Measurements from ENCODE around the gene PTPRN2. TPM values are rescaled to one million over a fixed set of nuclear protein-coding genes. Genes with fewer than 3 reads are reported as not detected.

Gene PTPRN2
- total and polyA plus RNA-seq, 7 donors = 3.2 to 7.1 (median 5.5) TPM

- Histone ChIP-seq H3K9me3 (no peaks in the 10 kb centered on the region), H3K27ac (no peak overlapping the region), H3K4me1 (peaks cover 0 to 10% (median 7%) of the 10 kb centered on the region in 4 donors), H3K36me3 (no peaks in the 10 kb centered on the region), H3K4me3 (no peak overlapping the region), H3K27me3 (peaks cover 0 to 2% (median 0%) of the 10 kb centered on the region in 3 donors)
- TF ChIP-seq POLR2AphosphoS5 (IDR thresholded peaks at IDR 0.05) (no peak), POLR2A (IDR thresholded peaks at IDR 0.05) (no peak), CTCF (IDR thresholded peaks at IDR 0.05) (no peak), EP300 (IDR thresholded peaks at IDR 0.05) (no peak)
- DNase-seq = peak; percentile 8
- WGBS, 2 donors = 90 to 95% methylated on average over 5 of the region's 5 CpGs
- intact Hi-C loops (cut with DNase I) = no loop called here
Measured at GRCh38 chr7:157573244-157573643, 1014.4 kb downstream of the PTPRN2 start.

GRCh38 chr7:157572622-157573021, 1015.0 kb downstream of the PTPRN2 start:
- DNase-seq = peak; percentile 35
- 86 to 89% methylated on average over 14 of the region's 14 CpGs for WGBS, 2 donors
- no peaks in the 10 kb centered on the region for H3K36me3 ChIP-seq
- H3K4me3 ChIP-seq = no peak overlapping the region
- H3K9me3 ChIP-seq = no peaks in the 10 kb centered on the region
- no peaks in the 10 kb centered on the region for H3K27me3 ChIP-seq
- intact Hi-C loops (cut with DNase I) = no loop called here
- no peak for TF ChIP-seq POLR2AphosphoS5 (IDR thresholded peaks at IDR 0.05)
- TF ChIP-seq CTCF (IDR thresholded peaks at IDR 0.05) = no peak
- no peak for TF ChIP-seq EP300 (IDR thresholded peaks at IDR 0.05)
- TF ChIP-seq POLR2A (IDR thresholded peaks at IDR 0.05) = no peak
- H3K27ac ChIP-seq = no peak overlapping the region
- H3K4me1 ChIP-seq = peaks cover 0 to 14% (median 8%) of the 10 kb centered on the region in 4 donors

GRCh38 chr7:157570531-157571200, 1017.0 kb downstream of the PTPRN2 start:
- Histone ChIP-seq H3K9me3 (no peaks in the 10 kb centered on the region), H3K27ac (no peak overlapping the region), H3K27me3 (no peaks in the 10 kb centered on the region), H3K4me3 (no peak overlapping the region), H3K4me1 (peaks cover 0 to 14% (median 8%) of the 10 kb centered on the region in 4 donors), H3K36me3 (no peaks in the 10 kb centered on the region)
- DNase-seq = peak; percentile 33
- TF ChIP-seq CTCF (IDR thresholded peaks at IDR 0.05) = no peak
- intact Hi-C loops (cut with DNase I) = no loop called here
- 93% methylated on average over 24 of the region's 24 CpGs for WGBS, 2 donors

GRCh38 chr7:157569967-157570366, 1017.7 kb downstream of the PTPRN2 start:
- intact Hi-C loops (cut with DNase I) = no loop called here
- peak; percentile 22 for DNase-seq
- no peak overlapping the region for H3K27ac ChIP-seq
- 93 to 94% methylated on average over 8 of the region's 8 CpGs for WGBS, 2 donors
- no peaks in the 10 kb centered on the region for H3K27me3 ChIP-seq
- H3K36me3 ChIP-seq = no peaks in the 10 kb centered on the region
- peaks cover 0 to 14% (median 8%) of the 10 kb centered on the region in 4 donors for H3K4me1 ChIP-seq
- no peak overlapping the region for H3K4me3 ChIP-seq
- H3K9me3 ChIP-seq = no peaks in the 10 kb centered on the region
- no peak for TF ChIP-seq POLR2A (IDR thresholded peaks at IDR 0.05)
- TF ChIP-seq POLR2AphosphoS5 (IDR thresholded peaks at IDR 0.05) = no peak
- TF ChIP-seq CTCF (IDR thresholded peaks at IDR 0.05) = no peak
- no peak for TF ChIP-seq EP300 (IDR thresholded peaks at IDR 0.05)

All from sigmoid colon (tissue), 7 donors.